Measurements from ENCODE around the gene ZBED2.

Gene ZBED2

DNA sequence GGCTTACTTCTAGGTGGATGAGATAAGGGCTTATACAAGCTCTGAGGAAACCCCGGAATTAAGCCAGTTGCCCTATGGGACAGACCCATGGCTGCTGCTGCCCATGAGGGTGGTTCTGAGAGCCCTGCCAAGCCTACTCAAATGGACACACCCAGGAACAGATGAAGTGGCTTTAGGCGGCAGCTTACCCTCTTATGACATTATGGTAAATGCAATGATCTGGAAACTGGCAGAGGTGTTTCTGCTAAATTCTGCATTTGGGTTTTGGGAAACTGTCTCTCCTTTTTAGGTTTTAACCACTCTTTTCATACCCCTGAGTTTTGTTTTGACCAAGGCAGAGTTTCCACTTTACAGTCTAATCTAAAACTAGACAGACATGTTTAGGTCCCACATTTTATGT lies 9.0 kb upstream of the ZBED2 start:
- no peak for DNase-seq (ENCODE audit: low read depth in 2 of 2)

DNA sequence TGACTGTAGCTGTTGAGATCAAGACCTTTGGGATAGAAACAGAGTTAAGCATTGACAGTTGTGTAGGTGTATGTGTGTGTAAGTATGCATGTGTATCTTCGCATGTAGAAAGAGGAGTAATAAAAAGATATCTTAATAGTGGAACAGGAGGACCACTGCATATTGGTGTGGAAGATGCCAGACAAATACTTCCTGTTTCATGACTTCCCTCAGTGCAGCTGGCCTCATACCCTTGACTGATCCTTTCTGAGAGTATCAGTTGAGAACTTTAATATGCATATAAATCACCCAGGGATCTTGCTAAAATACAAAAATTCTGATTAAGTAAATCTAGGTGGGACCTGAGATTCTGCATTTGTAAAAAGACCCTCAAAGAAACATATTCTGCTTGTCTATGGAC lies 8.5 kb upstream of the ZBED2 start:
- DNase-seq (ENCODE audit: low read depth in 2 of 2) = no peak

- no peak for DNase-seq (ENCODE audit: low read depth in 2 of 2)
Measured at GRCh38 chr3:111601810-111602209, 6.7 kb upstream of the ZBED2 start.

DNA sequence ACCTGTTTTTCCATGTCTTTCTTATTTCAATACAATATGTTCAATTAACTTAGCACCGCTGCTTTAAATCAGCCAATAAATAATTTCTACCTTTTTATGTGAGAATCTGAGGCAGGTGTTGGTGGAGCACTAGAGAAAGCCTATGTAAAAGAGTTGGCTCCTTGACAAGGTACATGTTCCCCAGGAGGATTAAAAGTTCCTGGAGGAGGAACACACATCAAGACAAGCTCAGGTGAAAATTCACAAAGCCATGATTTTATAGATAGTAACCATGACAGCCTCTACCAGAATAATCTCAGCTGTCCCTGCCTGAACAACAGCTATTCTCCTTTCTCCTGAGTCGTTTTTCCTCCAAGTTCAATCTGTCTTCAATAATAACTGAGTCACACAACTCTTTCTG lies 3.4 kb upstream of the ZBED2 start:
- no peak for DNase-seq (ENCODE audit: low read depth in 2 of 2)

- DNase-seq (ENCODE audit: low read depth in 2 of 2) = no peak
Measured at GRCh38 chr3:111598139-111598538, 3.0 kb upstream of the ZBED2 start.

GRCh38 chr3:111596328-111596727 lies 1.2 kb upstream of the ZBED2 start:
- DNase-seq (ENCODE audit: low read depth in 2 of 2) = no peak

DNA sequence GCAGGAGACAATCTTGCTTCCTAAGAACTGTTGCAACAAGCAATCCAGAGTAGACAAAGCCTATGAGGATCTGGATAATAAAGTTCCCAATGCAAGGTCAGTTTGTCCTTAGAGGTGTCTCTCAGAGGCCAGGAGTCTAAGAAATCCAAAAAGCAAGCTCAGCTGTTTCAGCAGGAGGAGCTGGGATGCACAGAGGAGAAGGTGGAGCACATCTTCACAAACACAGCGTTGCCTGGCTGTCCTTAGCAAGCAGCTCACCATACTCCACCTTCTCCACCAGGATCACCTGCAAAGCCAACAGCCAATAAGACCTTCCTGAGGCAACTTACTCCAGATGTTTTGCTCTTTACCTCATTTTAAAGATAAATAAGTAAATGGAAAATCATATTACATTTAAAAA lies 365 bp downstream of the ZBED2 start:
- no peak for DNase-seq (ENCODE audit: low read depth in 2 of 2)

GRCh38 chr3:111594205-111594604 lies 941 bp downstream of the ZBED2 start:
- DNase-seq (ENCODE audit: low read depth in 2 of 2) = no peak

DNA sequence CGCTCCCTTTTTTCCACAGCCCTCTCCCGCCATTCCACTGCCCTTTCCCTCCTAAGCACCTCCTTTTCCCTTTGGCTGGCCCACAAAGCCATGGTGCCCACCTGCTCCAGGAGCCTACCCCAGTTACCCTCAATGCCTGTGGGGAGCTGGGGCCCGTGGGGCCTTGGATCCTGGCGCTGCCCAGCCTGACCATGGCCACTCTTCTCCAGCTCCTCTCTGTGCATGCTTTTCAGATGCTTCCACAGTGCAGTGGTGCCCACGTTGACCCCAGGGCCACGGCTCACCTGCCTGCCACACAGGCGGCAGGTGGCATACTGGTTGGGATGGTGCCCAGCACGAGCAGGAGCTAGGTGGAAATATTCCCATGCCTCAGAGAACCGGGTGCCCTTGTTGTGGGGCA lies 1.5 kb downstream of the ZBED2 start:
- no peak for DNase-seq (ENCODE audit: low read depth in 2 of 2)

GRCh38 chr3:111592936-111593335 lies 2.2 kb downstream of the ZBED2 start:
- DNase-seq (ENCODE audit: low read depth in 2 of 2) = no peak

DNA sequence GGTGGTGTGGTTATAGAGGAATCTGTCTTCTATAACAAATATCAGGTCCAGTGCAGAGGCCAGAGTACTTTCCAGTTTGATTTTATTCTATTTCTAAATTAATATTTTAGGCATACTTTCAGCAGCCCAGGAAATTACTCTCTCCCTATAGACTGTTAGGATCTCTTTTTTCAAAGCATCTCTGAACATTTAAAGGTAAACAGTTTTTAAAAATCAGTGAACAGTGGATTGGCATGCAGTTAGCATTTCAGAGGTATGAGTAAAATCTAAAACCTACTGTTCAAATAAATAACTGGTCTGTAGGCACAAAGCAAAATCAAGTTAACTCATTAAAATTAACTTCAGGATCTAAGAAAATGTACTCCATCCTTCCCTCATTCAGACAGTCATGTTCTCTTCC lies 3.0 kb downstream of the ZBED2 start:
- no peak for DNase-seq (ENCODE audit: low read depth in 2 of 2)

- no peak for DNase-seq (ENCODE audit: low read depth in 2 of 2)
Measured at GRCh38 chr3:111591555-111591954, 3.6 kb downstream of the ZBED2 start.

DNA sequence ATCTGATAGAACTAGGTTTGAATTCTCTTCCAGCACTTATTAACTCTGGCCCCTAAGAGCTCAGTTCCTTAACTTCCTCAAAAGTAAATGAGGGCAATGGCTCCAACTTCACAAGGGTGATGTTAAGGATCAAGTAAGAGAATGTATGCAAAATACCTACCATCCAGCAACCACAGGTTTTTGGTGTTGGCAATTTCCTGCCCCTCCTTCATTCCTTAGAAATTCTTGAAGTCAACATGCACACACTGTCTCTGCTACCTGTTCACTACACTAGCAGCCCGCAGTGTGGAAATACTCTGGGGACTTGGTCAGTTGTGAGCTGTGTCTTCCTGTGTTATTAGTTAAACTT lies 5.0 kb downstream of the ZBED2 start:
- no peak for DNase-seq (ENCODE audit: low read depth in 2 of 2)

DNA sequence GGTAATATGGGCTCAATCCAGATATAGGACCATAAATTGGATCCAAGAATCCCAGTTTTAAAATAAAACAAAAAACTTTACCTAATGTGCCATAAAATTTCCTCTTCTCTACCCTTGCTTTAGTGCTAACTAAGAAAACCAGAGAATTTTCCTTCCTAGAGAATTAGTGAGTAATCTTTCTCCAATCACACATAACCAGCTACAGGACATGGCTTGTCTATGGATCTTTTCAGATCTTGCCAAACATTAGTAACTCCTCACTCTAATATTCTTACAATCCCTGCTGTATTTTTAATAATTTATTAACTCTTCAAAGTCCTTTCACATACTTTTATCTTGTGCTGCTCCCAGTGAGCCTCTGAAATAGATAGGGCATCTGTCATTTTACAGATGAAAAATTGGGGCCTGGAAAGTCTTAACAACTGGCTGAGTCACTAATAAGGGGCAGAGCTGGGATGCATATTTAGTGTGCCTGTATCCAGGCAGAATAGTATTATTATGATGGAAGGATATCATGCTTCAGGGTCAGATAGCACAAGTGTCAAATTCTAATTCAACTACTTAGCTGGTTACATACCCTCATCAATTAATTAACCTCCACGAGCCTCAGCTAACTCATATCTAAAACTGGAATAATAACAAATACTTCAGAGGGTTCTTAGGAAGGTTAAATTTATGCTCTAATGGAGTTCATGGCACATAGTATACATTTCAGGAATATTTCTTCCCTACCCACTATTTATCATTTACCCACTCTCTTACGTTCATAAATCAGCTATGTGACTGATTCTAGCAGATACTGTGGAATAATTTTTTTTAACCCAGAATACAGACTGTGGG lies 5.6 kb downstream of the ZBED2 start:
- DNase-seq (ENCODE audit: low read depth in 2 of 2) = no peak

GRCh38 chr3:111588527-111588926 lies 6.6 kb downstream of the ZBED2 start:
- no peak for DNase-seq (ENCODE audit: low read depth in 2 of 2)

DNA sequence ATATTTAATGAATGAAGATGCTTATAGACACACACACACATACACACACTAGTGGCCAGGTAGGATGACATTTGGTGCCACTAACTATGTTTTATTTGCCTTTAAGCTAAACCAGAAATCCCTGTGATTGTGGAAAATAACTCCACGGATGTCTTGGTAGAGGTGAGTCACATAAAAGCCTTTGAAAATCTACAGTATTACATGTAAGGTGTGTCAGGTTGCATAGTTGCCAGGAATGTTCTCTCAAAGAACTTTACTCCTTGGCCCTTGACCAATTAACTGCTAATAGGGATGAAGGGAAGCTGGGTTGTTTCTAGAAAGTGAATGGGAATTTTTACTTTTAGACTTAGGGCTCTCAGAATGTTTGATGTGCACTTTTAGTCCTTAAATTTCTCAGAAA lies 9.9 kb downstream of the ZBED2 start:
- no peak for DNase-seq (ENCODE audit: low read depth in 2 of 2)

- no peak for DNase-seq (ENCODE audit: low read depth in 2 of 2)
Measured at GRCh38 chr3:111584744-111585143, 10.4 kb downstream of the ZBED2 start.

DNA sequence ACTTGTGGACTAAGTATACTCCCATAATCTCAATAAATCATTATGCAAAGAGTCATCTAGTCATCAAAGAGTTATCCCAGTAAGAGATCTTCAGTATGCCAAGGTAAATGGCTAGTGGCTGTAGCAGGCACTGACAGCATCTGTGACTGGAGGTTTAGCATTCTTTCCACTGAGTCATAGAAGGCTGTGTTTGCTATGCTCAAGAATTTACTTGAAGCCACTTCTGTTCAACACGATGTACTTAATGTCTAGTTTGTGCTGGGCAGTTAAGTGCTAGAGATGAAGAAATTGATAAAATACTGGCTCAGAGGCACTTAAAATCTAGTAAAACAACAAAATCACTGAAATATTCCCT lies 13.0 kb downstream of the ZBED2 start:
- no peak for DNase-seq (ENCODE audit: low read depth in 2 of 2)

DNA sequence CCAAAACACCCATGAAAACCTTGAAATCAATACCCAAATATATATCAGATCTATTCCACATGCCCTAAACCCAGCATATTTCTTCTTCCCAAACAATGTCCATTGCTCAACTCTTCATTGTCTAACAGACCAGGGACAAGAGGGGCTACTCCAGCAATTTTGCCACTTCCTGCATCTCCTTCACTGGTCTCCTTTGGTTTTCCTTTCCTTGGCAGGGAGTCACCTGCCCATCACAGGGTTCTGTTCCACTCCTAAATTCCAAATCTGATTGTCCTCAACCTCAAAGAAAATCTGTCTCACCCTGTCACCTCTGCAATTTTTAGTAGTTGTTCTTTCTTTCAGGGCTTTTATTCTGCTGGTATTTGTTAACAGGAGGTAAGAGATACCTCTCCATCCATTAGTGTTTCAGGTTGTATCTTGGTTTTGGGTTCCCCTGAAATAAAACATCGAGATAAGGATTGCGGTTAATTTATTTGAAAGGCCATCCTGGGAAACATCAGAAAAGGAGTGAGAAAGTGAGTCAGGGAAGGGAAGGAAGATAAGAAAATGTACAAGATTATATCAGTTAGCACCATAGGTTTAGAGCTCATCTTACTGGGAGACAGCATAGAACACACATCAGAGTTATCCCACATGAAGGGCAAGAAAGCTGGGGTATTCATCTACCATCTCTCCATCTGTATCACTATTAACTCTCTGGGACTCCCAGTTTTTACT lies 13.6 kb downstream of the ZBED2 start:
- no peak for DNase-seq (ENCODE audit: low read depth in 2 of 2)

DNA sequence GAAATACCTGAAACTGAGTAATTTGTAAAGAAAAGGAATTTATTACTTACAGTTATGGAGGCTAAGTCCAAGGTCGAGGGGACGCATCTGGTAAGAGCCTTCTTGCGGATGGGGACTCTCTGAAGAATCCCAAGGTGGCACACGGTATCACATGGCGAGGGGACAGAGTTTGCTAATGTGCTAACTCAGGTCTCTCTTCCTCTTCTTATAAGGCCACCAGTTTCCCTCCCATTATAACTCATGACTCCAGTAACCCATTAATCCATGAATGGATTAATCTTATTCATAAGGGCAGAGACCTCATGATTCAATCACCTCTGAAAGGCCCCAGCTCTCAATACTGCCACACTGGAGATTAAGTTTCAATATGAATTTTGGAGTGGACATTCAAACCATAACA lies 15.7 kb downstream of the ZBED2 start:
- DNase-seq (ENCODE audit: low read depth in 2 of 2) = no peak

DNA sequence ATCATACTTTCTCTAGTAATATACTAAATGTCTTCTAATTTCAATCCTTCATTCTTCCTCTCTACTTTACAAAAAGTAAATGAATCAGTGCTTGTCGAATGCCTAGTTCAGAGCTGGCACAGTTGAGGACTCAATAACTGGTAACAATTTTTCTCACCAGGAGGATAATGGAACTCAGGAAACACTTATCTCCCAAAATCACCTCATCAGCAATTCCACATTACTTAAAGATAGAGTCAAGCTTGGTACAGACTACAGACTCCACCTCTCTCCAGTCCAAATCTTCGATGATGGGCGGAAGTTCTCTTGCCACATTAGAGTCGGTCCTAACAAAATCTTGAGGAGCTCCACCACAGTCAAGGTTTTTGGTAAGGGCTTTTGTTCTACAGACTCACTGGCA lies 16.3 kb downstream of the ZBED2 start:
- DNase-seq (ENCODE audit: low read depth in 2 of 2) = no peak

DNA sequence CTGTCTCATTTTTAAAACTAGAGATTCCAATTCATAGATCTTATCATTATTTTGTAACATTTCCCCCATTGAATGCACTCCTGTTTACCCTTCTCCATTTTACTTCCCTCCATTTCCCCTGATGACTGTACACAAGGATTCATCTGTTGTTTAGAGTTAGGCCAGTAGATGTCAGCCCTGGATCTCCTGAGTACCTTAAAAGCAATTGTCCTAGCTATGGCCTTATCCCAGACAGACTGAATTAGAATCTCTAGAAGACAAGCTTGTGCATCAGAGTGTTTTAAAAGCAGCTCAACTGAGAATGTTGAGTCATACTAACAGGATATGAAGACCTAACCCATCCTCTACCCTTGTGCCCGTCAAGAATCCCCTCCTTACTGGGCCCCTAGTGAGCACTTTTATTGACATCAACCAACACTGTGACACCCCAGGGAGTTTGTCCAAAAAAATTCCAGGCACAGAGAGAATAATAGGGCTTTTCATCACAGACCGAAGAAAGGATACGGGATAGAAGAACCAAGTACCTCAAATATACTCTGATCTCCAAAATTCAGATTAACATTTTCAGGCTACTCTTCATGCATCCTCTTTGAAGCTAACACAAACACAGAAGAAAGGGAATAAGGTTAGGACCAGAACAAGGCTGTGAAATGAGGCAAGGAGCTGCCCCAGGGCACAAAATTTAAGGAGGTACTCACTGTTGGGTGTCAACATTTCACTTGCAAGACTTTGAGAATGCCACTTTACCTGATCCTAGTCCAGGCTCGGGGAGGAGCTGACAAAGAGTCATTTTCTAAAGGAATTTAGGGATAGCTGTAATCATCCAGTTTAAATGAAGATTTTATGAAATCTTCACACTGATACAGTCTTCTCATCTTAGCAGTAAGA lies 17.1 kb downstream of the ZBED2 start:
- no peak for DNase-seq (ENCODE audit: low read depth in 2 of 2)

- DNase-seq (ENCODE audit: low read depth in 2 of 2) = no peak
Measured at GRCh38 chr3:111577113-111577512, 18.0 kb downstream of the ZBED2 start.
